ENCODE data around the gene PPM1L.
"Not testable (repeated sequence)": the region's sequence is repeated elsewhere in the genome, so short reads cannot be mapped to it uniquely, and the experiment has no call there.

PPM1L gene

DNA sequence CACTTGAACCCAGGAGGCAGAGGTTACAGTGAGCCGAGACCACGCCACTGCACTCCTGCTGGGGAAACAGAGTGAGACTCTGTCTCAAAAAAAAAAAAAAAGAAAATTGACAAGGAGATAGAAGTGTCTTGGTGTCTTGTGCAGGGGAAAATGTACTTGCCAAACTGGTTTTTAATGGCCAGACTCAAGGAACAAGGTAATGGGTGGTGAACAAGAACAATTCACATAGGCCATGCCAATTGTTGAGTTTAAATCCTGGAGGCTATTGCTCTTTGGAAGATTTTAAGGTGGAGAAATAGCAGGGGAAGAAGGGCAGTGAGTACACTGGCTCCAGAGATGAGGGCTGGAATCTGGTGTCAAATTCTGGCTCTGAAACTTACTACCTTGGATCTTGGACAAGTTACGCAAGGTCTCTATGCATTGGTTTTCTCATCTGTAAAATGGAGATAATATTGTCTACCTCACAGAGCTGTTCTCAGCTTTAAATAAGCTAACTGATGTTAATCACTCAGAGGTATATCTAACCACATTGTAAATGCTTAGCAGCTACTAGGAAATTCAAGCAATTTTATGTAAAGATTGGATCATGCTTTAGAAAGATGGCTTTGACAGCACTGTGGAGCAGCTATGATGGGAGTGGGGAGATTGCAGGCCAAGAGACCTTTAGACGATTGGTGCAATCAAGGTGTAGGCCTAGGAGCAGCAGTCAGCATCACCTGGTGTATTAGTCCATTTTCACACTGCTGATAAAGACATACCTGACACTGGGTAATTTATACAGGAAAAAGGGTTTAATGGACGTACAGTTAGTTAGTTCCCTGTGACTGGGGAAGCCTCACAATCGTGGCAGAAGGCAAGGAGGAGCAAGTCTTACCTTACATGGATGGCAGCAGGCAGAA, 270.8 kb downstream of the PPM1L start:
- H3K4me3 ChIP-seq (ENCODE audit: low read length): no peak overlapping the region
- DNase-seq (ENCODE audit: low read depth): no peak
- TF ChIP-seq, protein P1, sequence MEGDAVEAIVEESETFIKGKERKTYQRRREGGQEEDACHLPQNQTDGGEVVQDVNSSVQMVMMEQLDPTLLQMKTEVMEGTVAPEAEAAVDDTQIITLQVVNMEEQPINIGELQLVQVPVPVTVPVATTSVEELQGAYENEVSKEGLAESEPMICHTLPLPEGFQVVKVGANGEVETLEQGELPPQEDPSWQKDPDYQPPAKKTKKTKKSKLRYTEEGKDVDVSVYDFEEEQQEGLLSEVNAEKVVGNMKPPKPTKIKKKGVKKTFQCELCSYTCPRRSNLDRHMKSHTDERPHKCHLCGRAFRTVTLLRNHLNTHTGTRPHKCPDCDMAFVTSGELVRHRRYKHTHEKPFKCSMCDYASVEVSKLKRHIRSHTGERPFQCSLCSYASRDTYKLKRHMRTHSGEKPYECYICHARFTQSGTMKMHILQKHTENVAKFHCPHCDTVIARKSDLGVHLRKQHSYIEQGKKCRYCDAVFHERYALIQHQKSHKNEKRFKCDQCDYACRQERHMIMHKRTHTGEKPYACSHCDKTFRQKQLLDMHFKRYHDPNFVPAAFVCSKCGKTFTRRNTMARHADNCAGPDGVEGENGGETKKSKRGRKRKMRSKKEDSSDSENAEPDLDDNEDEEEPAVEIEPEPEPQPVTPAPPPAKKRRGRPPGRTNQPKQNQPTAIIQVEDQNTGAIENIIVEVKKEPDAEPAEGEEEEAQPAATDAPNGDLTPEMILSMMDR (conservative IDR thresholded peaks at IDR 0.05; ENCODE audit: low read length): no peak

DNA sequence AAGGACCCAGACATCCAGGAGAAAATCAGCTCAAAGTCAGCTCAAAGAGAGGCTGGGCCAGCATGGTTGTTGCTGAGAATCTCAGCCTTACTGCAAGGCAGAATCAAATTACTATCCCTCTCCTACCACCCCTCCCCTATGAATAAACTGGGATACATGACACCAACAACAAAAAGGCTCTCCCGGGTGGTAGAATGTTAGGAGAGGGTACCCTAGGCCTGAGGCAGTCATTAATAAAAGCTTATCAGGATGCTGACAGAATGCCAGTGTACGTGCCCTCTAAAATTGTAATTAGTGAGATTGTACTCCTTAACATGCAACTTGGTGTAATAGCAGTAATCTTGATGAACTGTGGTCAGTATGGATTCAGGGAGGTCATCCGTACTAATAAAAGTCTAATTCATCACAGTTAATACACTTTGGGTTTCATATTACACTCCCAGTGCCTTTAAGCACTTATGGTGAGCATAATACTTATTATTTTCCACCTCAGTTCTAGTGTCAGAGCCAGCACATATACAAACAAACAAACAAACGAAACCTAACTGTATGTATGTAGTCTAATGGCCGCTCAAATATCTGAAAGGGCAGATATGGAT, 272.6 kb downstream of the PPM1L start:
- no peak for DNase-seq (ENCODE audit: low read depth)
- TF ChIP-seq, protein P1 (conservative IDR thresholded peaks at IDR 0.05; ENCODE audit: low read length): no peak
- no peak overlapping the region for H3K4me3 ChIP-seq (ENCODE audit: low read length)

DNA sequence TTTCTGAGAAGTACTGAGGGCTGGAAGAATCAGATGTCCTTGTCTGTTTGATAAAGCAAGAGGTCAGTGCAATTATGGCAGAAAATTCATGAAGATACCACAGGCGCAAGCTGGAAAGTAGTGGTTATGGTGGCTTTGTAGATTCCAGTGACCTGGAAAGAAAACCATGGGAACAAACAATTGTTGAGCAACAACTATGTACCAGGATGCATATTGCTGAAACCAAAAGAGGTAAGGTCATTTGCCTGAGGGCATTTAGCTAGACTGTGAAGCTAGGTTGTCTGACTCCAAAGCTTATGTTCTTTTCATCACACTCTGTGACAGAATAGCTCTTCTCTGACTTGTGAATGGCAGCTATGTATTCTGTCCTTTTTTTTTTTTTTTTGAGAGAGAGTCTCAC, 275.1 kb downstream of the PPM1L start:
- TF ChIP-seq, protein P1 (conservative IDR thresholded peaks at IDR 0.05; ENCODE audit: low read length): no peak
- DNase-seq (ENCODE audit: low read depth): no peak

DNA sequence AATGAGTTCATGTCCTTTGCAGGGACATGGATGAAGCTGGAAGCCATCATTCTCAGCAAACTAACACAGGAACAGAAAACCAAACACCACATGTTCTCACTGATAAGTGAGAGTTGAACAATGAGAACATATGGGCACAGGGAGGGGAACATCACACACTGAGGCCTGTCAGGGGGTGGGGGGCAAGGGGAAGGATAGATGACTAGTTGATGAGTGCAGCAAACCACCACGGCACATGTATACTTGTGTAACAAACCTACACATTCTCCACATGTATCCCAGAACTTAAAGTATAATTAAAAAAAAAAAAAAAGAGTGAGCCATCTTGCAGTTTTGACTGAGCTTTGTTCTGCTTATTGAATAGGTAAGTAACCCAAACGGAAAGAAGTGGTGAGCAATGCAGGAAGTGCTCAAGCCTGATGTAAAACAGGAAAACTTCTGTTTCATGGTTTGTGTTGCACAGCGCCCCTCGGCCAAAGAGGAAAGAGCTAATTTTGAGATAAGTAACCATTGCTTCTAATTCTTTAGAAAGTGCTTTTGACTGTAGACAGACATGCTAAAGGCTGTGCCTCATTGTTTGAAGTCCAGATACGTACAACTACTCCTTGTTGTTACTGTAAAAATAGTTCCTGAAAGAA, 279.0 kb downstream of the PPM1L start:
- not testable (repeated sequence) for H3K4me3 ChIP-seq (ENCODE audit: low read length); DNase-seq (ENCODE audit: low read depth)

More for the DNA sequence above, 275.1 kb downstream of the PPM1L start:
- no peak overlapping the region for H3K4me3 ChIP-seq (ENCODE audit: low read length)

DNA sequence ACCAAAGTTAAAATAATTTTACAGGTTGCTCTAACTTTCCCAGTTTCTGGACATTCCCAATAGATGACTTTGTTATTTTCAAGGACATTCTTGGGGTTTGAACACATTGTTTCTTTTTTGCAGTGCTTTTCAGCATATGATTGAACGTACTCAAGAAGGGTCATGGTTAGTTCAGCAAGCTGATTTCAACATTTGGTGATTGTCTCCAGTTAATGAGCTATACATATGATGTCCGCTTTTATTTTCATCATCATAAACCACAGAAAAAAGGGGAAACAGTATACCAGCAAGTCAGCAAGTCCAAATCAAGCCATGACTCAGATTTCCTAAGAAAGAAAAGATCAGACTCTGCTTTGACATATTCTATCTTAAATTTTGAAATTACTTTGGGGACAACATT, 279.7 kb downstream of the PPM1L start:
- TF ChIP-seq, protein P1 (conservative IDR thresholded peaks at IDR 0.05; ENCODE audit: low read length): no peak
- no peak overlapping the region for H3K4me3 ChIP-seq (ENCODE audit: low read length)
- peak; percentile 16 for DNase-seq (ENCODE audit: low read depth)

DNA sequence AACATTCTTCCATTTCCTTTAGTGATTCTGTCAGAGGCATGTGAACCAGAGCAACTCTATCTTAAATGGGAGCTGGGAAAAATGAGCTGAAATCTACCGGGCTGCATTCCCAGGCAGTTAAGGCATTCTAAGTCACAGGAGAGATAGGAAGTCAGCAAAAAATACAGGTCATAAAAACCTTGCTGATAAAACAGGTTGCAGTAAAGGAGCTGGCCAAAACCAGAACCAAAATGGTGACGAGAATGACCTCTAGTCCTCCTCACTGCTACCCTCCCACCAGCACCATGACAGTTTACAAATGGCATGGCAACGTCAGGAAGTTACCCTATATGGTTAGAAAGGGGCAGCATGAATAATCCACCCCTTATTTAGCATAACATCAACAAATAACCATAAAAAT, 282.7 kb downstream of the PPM1L start:
- H3K4me3 ChIP-seq (ENCODE audit: low read length): no peak overlapping the region
- TF ChIP-seq, protein P1 (conservative IDR thresholded peaks at IDR 0.05; ENCODE audit: low read length): no peak

DNA sequence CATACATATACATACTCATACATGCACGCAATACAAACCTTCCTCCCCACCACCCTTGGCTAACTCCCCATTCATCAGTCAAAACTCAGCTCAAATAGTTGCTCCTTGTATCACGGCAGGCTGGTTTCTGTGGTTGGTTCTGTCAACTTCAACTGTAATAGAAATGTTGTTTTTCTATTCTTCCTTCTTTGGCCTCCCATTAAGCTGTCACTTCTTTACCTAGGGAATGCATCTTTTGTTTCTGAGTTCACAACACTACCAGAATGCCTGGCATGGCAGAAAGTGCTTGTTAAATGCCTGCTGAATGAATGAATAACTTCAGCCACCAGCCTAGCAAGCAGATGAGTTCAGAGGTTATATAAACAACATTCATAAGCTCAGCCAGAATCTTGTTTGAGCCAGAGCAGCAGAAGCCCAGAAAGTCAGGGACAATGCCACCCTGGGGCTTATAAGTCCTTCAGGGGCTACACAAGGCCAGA, 286.0 kb downstream of the PPM1L start:
- no peak overlapping the region for H3K4me3 ChIP-seq (ENCODE audit: low read length)
- TF ChIP-seq, protein P1 (conservative IDR thresholded peaks at IDR 0.05; ENCODE audit: low read length): no peak
- DNase-seq (ENCODE audit: low read depth): no peak

More for the DNA sequence above, 282.7 kb downstream of the PPM1L start:
- no peak for DNase-seq (ENCODE audit: low read depth)

Data from AG10803 (cell line).